ENCODE measurements around the gene RITA1.
A peak's percentile ranks its signal among the peaks of the same experiment; 100 is the strongest.

RITA1 gene

GRCh38 chr12:113184098-113184899 lies 1.2 kb upstream of the RITA1 start:
- TF ChIP-seq CTCF (IDR thresholded peaks at IDR 0.05; ENCODE audit: low read length) = no peak
- TF ChIP-seq EZH2 (IDR thresholded peaks at IDR 0.05; ENCODE audit: borderline replicate concordance, low read length) = no peak
- no peaks in the 10 kb centered on the region for H3K9me3 ChIP-seq (ENCODE audit: low read length)
- no peak overlapping the region for H2AFZ ChIP-seq (ENCODE audit: low read length)
- H3K79me2 ChIP-seq (ENCODE audit: insufficient read depth, low read length) = peaks cover 44% of the 10 kb centered on the region
- H3K4me3 ChIP-seq (ENCODE audit: low read depth, low read length, poor library complexity, severe bottlenecking) = peak overlapping the region; percentile 88
- peaks cover 46% of the 10 kb centered on the region for H3K4me1 ChIP-seq (ENCODE audit: insufficient read depth, low read length, severe bottlenecking)
- H3K36me3 ChIP-seq (ENCODE audit: insufficient read depth, low read length) = peaks cover 60% of the 10 kb centered on the region
- H3K4me2 ChIP-seq (ENCODE audit: low read length) = peak overlapping the region; percentile 74
- peak overlapping the region; percentile 76 for H3K27ac ChIP-seq (ENCODE audit: low read depth, low read length, poor library complexity, severe bottlenecking)
- no peaks in the 10 kb centered on the region for H3K9me2 ChIP-seq (ENCODE audit: low read depth, low read length)
- H3K27me3 ChIP-seq (ENCODE audit: insufficient read depth, low read length) = no peaks in the 10 kb centered on the region
- no peaks in the 10 kb centered on the region for H3F3A ChIP-seq (ENCODE audit: insufficient read depth, low read length)
- peak overlapping the region; percentile 82 for H3K9ac ChIP-seq (ENCODE audit: low read length)
- no peaks in the 10 kb centered on the region for H4K20me1 ChIP-seq (ENCODE audit: insufficient read depth, low read length)

- peak overlapping the region; percentile 88 for H3K4me3 ChIP-seq (ENCODE audit: low read depth, low read length, poor library complexity, severe bottlenecking)
- no peaks in the 10 kb centered on the region for H3F3A ChIP-seq (ENCODE audit: insufficient read depth, low read length)
- no peaks in the 10 kb centered on the region for H3K9me2 ChIP-seq (ENCODE audit: low read depth, low read length)
- no peak for TF ChIP-seq EZH2 (IDR thresholded peaks at IDR 0.05; ENCODE audit: borderline replicate concordance, low read length)
- TF ChIP-seq CTCF (IDR thresholded peaks at IDR 0.05; ENCODE audit: low read length) = no peak
- H3K9me3 ChIP-seq (ENCODE audit: low read length) = no peaks in the 10 kb centered on the region
- peak overlapping the region; percentile 74 for H3K4me2 ChIP-seq (ENCODE audit: low read length)
- H3K27me3 ChIP-seq (ENCODE audit: insufficient read depth, low read length) = no peaks in the 10 kb centered on the region
- H3K4me1 ChIP-seq (ENCODE audit: insufficient read depth, low read length, severe bottlenecking) = peaks cover 46% of the 10 kb centered on the region
- H4K20me1 ChIP-seq (ENCODE audit: insufficient read depth, low read length) = no peaks in the 10 kb centered on the region
- peaks cover 57% of the 10 kb centered on the region for H3K36me3 ChIP-seq (ENCODE audit: insufficient read depth, low read length)
- peak overlapping the region; percentile 82 for H3K9ac ChIP-seq (ENCODE audit: low read length)
- H3K27ac ChIP-seq (ENCODE audit: low read depth, low read length, poor library complexity, severe bottlenecking) = peak overlapping the region; percentile 76
- no peak overlapping the region for H2AFZ ChIP-seq (ENCODE audit: low read length)
- peaks cover 44% of the 10 kb centered on the region for H3K79me2 ChIP-seq (ENCODE audit: insufficient read depth, low read length)
These were observed 681 bp upstream of the RITA1 start for GRCh38 chr12:113184900-113185179.

GRCh38 chr12:113186033-113186365 lies 478 bp downstream of the RITA1 start:
- H3K4me3 ChIP-seq (ENCODE audit: low read depth, low read length, poor library complexity, severe bottlenecking) = peak overlapping the region; percentile 88
- no peak for TF ChIP-seq CTCF (IDR thresholded peaks at IDR 0.05; ENCODE audit: low read length)
- TF ChIP-seq EZH2 (IDR thresholded peaks at IDR 0.05; ENCODE audit: borderline replicate concordance, low read length) = no peak
- H3K9ac ChIP-seq (ENCODE audit: low read length) = peak overlapping the region; percentile 82
- H3K79me2 ChIP-seq (ENCODE audit: insufficient read depth, low read length) = peaks cover 44% of the 10 kb centered on the region
- no peaks in the 10 kb centered on the region for H4K20me1 ChIP-seq (ENCODE audit: insufficient read depth, low read length)
- H3K9me3 ChIP-seq (ENCODE audit: low read length) = no peaks in the 10 kb centered on the region
- peaks cover 46% of the 10 kb centered on the region for H3K4me1 ChIP-seq (ENCODE audit: insufficient read depth, low read length, severe bottlenecking)
- no peaks in the 10 kb centered on the region for H3F3A ChIP-seq (ENCODE audit: insufficient read depth, low read length)
- no peaks in the 10 kb centered on the region for H3K9me2 ChIP-seq (ENCODE audit: low read depth, low read length)
- peaks cover 56% of the 10 kb centered on the region for H3K36me3 ChIP-seq (ENCODE audit: insufficient read depth, low read length)
- H3K27ac ChIP-seq (ENCODE audit: low read depth, low read length, poor library complexity, severe bottlenecking) = peak overlapping the region; percentile 76
- H3K27me3 ChIP-seq (ENCODE audit: insufficient read depth, low read length) = no peaks in the 10 kb centered on the region
- H3K4me2 ChIP-seq (ENCODE audit: low read length) = peak overlapping the region; percentile 74
- no peak overlapping the region for H2AFZ ChIP-seq (ENCODE audit: low read length)

All from OCI-LY1 (cell line).